ENCODE results near the gene DDAH1.

Gene DDAH1

DNA sequence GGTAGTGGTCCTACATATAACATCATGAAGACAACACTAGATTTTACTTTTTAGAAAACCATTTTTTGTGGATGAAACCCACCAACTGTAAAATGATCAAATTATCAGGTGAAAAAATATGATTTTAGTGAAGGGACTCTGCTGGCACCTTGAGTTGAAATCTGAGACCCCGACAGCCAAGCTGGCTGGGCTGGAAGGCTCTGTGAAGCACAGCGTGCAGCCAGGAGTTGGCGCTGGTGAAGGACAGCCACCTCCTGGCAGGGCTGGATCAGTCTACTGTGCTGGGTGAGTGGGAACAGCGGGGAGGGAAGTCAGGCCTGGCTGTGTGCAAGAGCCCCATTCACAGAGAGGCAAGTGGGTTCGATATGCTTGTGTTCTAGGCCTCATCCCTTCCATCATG, 47.9 kb downstream of the DDAH1 start:
- no peaks in the 10 kb centered on the region for H3K4me1 ChIP-seq (ENCODE audit: insufficient read depth, low read length, poor library complexity, severe bottlenecking)
- no peaks in the 10 kb centered on the region for H3F3A ChIP-seq (ENCODE audit: low read depth)
- H3K79me2 ChIP-seq (ENCODE audit: insufficient read depth, low read length): no peaks in the 10 kb centered on the region
- H3K4me2 ChIP-seq (ENCODE audit: low read depth, low read length, poor library complexity, severe bottlenecking): no peak overlapping the region
- H3K27me3 ChIP-seq (ENCODE audit: insufficient read depth, low read length, poor library complexity, severe bottlenecking): no peaks in the 10 kb centered on the region
- no peak for TF ChIP-seq EZH2phosphoT487 (IDR thresholded peaks at IDR 0.05; ENCODE audit: borderline replicate concordance)
- TF ChIP-seq, protein P1, sequence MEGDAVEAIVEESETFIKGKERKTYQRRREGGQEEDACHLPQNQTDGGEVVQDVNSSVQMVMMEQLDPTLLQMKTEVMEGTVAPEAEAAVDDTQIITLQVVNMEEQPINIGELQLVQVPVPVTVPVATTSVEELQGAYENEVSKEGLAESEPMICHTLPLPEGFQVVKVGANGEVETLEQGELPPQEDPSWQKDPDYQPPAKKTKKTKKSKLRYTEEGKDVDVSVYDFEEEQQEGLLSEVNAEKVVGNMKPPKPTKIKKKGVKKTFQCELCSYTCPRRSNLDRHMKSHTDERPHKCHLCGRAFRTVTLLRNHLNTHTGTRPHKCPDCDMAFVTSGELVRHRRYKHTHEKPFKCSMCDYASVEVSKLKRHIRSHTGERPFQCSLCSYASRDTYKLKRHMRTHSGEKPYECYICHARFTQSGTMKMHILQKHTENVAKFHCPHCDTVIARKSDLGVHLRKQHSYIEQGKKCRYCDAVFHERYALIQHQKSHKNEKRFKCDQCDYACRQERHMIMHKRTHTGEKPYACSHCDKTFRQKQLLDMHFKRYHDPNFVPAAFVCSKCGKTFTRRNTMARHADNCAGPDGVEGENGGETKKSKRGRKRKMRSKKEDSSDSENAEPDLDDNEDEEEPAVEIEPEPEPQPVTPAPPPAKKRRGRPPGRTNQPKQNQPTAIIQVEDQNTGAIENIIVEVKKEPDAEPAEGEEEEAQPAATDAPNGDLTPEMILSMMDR (conservative IDR thresholded peaks at IDR 0.05; ENCODE audit: low read length): no peak
- H3K4me3 ChIP-seq (ENCODE audit: low read length, poor library complexity, severe bottlenecking): no peak overlapping the region
- no peak overlapping the region for H3K9ac ChIP-seq (ENCODE audit: low read depth, low read length, poor library complexity, severe bottlenecking)
- H2AFZ ChIP-seq (ENCODE audit: low read length): no peak overlapping the region
- H3K9me2 ChIP-seq (replicated peaks; ENCODE audit: low read depth, low read length): no peaks in the 10 kb centered on the region
- no peaks in the 10 kb centered on the region for H3K9me3 ChIP-seq (ENCODE audit: insufficient read depth, low read depth, low read length)
- no peaks in the 10 kb centered on the region for H4K20me1 ChIP-seq (ENCODE audit: insufficient read depth, low read length, poor library complexity, severe bottlenecking)
- H3K36me3 ChIP-seq (ENCODE audit: insufficient read depth, low read length): no peaks in the 10 kb centered on the region

DNA sequence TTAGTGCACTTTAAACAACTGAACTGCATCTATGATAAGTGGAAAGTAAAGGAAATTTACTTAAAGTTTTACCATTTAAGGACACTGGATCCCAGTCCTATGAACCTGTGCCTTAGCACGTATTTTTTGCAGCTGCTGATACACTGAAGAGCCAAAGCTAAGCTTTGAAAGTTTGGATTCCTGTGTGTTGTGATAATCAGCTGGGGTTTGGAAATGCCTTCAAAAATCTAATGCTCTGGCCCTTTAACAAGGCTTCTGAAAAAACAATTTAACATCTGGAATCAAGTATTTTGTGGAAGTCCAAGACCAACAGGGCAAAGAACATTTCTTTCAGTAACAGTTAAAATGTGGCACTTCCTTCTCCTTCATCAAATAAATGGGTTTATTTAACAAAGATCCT, 51.8 kb downstream of the DDAH1 start:
- no peak overlapping the region for H3K4me3 ChIP-seq (ENCODE audit: low read length, poor library complexity, severe bottlenecking)
- no peaks in the 10 kb centered on the region for H3K36me3 ChIP-seq (ENCODE audit: insufficient read depth, low read length)
- H4K20me1 ChIP-seq (ENCODE audit: insufficient read depth, low read length, poor library complexity, severe bottlenecking): no peaks in the 10 kb centered on the region
- H3K4me1 ChIP-seq (ENCODE audit: insufficient read depth, low read length, poor library complexity, severe bottlenecking): no peaks in the 10 kb centered on the region
- no peak overlapping the region for H3K9ac ChIP-seq (ENCODE audit: low read depth, low read length, poor library complexity, severe bottlenecking)
- H3K9me2 ChIP-seq (replicated peaks; ENCODE audit: low read depth, low read length): no peaks in the 10 kb centered on the region
- no peak overlapping the region for H3K4me2 ChIP-seq (ENCODE audit: low read depth, low read length, poor library complexity, severe bottlenecking)
- H3K79me2 ChIP-seq (ENCODE audit: insufficient read depth, low read length): no peaks in the 10 kb centered on the region
- H3K27me3 ChIP-seq (ENCODE audit: insufficient read depth, low read length, poor library complexity, severe bottlenecking): no peaks in the 10 kb centered on the region
- no peak for TF ChIP-seq EZH2phosphoT487 (IDR thresholded peaks at IDR 0.05; ENCODE audit: borderline replicate concordance)
- TF ChIP-seq, protein P1 (conservative IDR thresholded peaks at IDR 0.05; ENCODE audit: low read length): no peak
- H3F3A ChIP-seq (ENCODE audit: low read depth): no peaks in the 10 kb centered on the region
- H2AFZ ChIP-seq (ENCODE audit: low read length): no peak overlapping the region
- H3K9me3 ChIP-seq (ENCODE audit: insufficient read depth, low read depth, low read length): no peaks in the 10 kb centered on the region

DNA sequence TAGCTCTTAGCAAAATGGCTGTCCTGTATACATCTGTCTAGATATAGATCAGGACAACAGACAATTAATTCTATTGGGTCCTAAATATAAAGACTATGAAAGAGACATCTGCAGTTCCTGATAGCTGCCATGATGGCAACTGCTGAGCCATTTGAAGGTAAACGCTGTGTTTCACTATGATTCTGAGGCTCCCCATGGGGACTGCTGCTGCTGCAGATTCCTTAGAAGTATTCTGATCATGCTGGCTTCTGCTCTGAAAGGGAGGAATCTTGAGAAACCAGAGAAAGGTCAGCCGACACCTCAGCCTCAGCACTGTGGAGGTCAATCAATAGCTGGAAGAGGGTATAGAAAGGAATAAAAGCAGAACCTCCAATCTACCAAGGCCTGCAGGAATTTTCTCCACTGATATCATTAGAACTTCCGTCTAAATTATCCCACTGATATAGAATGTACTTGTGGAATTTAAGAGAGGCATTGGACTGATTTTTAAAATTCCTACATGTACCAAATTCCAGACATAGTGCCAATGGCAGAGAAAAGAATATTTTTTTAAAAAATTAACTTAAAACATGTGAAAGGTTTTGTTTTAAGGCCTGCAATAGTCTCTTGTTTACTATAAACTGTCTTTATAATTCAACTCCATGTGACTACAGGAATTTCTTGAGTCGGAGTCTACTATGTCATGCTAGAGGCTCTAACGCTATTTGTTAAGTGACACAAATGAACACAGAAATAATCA, 53.2 kb downstream of the DDAH1 start:
- no peak overlapping the region for H3K4me2 ChIP-seq (ENCODE audit: low read depth, low read length, poor library complexity, severe bottlenecking)
- H3K9me2 ChIP-seq (replicated peaks; ENCODE audit: low read depth, low read length): no peaks in the 10 kb centered on the region
- no peaks in the 10 kb centered on the region for H4K20me1 ChIP-seq (ENCODE audit: insufficient read depth, low read length, poor library complexity, severe bottlenecking)
- no peaks in the 10 kb centered on the region for H3K36me3 ChIP-seq (ENCODE audit: insufficient read depth, low read length)
- H2AFZ ChIP-seq (ENCODE audit: low read length): no peak overlapping the region
- H3K9me3 ChIP-seq (ENCODE audit: insufficient read depth, low read depth, low read length): no peaks in the 10 kb centered on the region
- TF ChIP-seq, protein P1 (conservative IDR thresholded peaks at IDR 0.05; ENCODE audit: low read length): no peak
- TF ChIP-seq EZH2phosphoT487 (IDR thresholded peaks at IDR 0.05; ENCODE audit: borderline replicate concordance): no peak
- no peaks in the 10 kb centered on the region for H3K79me2 ChIP-seq (ENCODE audit: insufficient read depth, low read length)
- H3K4me1 ChIP-seq (ENCODE audit: insufficient read depth, low read length, poor library complexity, severe bottlenecking): no peaks in the 10 kb centered on the region
- H3K4me3 ChIP-seq (ENCODE audit: low read length, poor library complexity, severe bottlenecking): no peak overlapping the region
- H3K9ac ChIP-seq (ENCODE audit: low read depth, low read length, poor library complexity, severe bottlenecking): no peak overlapping the region
- no peaks in the 10 kb centered on the region for H3K27me3 ChIP-seq (ENCODE audit: insufficient read depth, low read length, poor library complexity, severe bottlenecking)
- H3F3A ChIP-seq (ENCODE audit: low read depth): no peaks in the 10 kb centered on the region
